GM19463 (cell line): ENCODE data around the gene PTPRN2.
"Not testable (repeated sequence)": the region's sequence is repeated elsewhere in the genome, so short reads cannot be mapped to it uniquely, and the experiment has no call there.

Experiments
- ATAC-seq: cut with Tn5 transposase; IDR thresholded peaks from one replicate; pipeline ENCODE4 v1.9.1; 2021; ENCODE audit warnings: mild to moderate bottlenecking, moderate library complexity; ENCODE audit not compliant: unreplicated experiment

Gene PTPRN2

GRCh38 chr7:158050441-158050977 is 537.1 kb downstream of the PTPRN2 start:
- ATAC-seq: no peak

GRCh38 chr7:158049271-158049670 is 538.4 kb downstream of the PTPRN2 start:
- no peak for ATAC-seq

GRCh38 chr7:158048569-158048968 is 539.1 kb downstream of the PTPRN2 start:
- no peak for ATAC-seq

DNA sequence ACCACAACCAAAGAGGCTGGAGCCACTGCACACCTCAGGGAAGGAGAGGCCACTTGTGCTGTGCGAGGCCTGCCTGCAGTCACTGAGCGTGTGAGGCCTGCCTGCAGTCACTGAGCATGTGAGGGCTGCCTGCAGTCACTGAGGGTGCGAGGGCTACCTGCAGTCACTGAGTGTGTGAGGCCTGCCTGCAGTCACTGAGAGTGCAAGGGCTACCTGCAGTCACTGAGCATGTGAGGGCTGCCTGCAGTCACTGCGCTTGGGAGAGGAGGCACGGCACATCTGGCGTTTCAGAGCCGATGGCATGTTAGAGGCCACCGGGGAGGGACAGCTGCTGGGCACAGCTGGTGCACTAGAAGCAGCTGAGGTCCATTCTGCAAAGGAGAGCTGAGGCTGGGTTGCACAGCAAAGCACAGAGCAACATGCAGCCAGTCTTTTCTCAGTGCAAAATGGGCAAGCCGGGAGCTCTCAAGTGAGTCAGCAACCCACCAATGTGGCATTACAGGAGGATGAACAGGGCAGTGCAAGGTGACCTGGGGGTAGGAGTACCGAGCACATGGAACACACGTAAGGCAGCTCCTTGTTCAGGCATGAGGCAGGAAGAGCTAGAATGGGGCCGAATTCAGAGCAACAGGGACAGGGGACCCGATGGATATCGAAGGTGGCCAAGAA is 540.1 kb downstream of the PTPRN2 start:
- ATAC-seq: no peak

GRCh38 chr7:158046246-158046645 is 541.4 kb downstream of the PTPRN2 start:
- ATAC-seq: not testable (repeated sequence)

GRCh38 chr7:158044482-158044823 is 543.2 kb downstream of the PTPRN2 start:
- no peak for ATAC-seq

DNA sequence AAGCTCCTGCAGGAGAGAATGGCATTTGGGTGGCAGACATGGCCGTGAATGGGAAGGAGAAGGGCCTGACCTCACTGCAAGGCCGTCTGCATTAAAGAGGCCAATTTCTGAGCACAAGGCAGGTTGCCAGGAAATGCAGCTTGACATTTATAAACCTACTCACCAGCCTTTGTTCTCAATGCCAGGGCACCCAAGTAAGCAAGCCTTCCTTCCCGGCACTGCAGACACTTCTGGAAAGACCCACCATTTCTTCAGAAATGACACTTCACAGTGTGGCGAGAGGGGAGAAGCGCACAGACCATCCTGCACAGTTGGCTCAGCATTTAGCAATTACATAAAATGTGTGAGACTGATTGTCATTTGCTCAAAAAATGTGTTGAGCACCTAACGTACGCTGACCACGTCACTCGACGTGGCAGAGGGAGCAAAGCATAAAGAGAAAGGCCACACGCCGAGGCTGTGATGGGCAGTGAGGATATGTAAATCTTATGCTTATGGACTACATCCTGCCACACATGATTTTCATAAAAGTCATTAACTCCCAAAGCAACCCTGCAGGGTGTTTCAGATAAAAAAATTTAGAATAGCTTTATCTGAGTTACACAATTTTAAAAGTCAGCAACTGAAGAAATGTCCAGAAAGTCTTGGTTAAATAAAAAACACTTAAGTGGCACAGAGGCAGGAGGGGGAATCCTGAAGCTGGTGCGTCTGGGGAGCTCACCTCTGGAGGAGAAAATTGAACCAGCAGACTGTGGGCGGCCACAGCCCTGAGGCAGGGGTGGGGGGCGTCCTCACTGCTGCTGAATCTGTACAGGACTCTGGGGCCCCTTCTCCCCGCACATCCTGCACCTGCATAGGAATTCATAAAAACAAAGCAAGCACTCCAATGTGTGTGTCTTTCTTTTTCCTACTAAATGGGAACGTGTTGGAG is 543.8 kb downstream of the PTPRN2 start:
- no peak for ATAC-seq

DNA sequence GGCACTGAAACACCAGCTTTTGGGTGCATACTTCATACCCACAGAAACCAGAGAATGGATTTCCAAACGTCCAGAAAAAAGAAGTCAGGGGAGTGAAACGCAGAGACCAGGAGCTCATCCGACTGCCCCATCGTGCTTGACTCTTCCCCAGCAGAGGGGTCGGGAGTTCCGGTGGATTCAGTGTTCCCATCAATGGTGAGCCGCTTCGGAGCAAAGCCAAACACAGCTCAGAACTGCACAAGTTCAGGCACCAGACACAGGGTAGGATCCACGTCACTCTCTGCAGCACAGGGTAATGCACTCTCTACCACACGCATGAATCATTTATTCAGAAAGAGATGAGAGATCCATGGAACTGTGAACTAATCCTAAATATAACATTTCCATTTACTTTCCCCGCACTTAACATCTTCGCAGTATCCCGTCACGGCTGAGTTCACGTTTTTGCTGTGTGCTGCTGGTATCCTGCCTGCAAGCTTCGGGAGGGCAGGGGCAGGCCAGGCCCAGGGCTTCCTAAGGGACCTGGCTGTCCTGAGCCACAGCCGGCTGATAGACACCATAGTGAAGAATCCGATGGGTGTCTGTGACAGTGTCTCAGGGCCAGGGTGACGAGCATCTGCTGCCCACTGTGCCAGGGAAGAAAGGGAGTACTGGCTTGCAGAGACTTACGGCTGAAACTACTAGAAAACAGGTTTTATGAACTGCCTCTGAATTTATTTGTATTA is 545.3 kb downstream of the PTPRN2 start:
- no peak for ATAC-seq

GRCh38 chr7:158040199-158040598 is 547.4 kb downstream of the PTPRN2 start:
- ATAC-seq: no peak

GRCh38 chr7:158039270-158039669 is 548.4 kb downstream of the PTPRN2 start:
- no peak for ATAC-seq

DNA sequence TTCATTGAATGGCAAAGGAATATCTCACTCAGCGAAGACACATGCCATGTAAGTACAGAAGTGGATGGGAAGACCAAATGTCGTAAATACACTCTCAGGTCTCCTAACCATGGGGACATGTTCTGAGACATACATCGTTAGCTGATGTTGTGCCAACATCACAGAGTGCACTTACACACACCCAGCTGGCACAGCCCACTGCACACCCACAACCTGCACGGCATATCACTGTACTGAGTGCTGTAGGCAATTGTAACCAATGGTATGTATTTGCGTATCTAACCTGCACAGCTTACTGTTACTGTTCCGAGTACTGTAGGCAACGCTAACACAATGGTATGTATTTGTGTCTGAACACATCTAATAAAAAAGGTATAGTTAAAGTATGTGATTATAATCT is 550.4 kb downstream of the PTPRN2 start:
- ATAC-seq: no peak

DNA sequence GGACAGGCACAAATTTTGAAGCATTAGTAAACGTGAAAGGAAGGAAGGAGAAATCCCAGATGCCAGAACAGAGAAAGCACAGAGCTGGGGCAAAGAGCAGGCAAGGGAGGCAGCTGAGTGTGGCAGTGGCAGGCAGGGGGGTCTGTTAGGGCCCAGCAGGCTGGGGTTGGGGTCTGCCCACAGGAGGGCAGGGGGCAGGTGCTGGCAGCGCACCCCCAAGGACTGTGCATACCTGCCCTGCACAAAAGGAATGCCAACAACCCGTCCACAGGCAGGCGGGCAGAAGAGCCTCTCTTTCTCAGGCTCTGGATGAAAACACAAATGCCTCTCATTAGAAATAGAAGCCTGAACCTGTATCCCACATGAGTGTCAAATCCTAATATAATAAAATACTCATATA is 552.3 kb downstream of the PTPRN2 start:
- no peak for ATAC-seq

DNA sequence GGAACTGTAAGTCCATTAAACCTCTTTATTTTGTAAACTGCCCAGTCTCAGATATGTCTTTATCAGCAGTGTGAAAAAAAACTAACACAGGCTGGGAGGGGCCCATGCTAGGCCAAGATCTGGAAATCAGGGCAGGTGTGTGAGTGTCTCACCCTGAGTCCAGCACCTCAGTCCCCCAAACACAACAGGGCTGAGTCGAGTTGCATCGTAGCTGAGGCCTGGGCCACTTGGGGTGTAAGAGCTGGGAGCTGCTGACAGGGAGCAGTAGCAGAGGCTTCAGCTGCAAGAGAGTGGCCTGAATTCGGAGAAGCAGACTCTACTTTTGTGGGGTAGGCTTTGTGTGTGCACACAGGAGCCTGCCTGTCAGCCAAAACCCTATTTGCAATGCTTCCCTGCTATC is 553.1 kb downstream of the PTPRN2 start:
- ATAC-seq: no peak

- ATAC-seq: not testable (repeated sequence)
Measured at GRCh38 chr7:158033925-158034324, 553.7 kb downstream of the PTPRN2 start.

- ATAC-seq: no peak
Measured at GRCh38 chr7:158033196-158033595, 554.4 kb downstream of the PTPRN2 start.

DNA sequence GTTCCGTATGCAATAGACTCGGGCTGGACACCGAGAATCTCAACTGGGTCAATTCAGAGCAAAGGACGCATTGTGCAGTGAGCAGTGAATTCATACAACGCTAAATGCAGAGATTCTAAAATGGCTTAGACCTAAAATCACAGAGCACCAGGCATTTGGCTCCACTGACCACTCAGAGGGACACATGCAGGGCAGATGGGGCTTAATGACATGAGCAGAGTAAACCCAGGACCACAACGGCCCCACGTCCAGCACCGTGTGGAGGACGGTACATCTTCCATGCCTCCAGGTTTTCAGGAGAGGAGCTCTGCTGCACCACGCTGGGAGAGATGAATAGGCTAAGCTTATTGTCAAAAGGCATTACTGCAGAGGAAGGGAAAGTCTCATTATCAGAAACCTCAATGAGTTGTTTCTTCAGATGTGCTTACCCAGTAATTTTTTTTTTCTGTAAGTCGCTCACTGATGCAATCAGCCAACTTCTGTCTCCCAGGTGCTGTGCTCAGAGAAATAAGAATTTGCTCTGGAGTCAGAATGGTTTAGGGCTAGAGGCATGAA is 555.0 kb downstream of the PTPRN2 start:
- ATAC-seq: no peak

DNA sequence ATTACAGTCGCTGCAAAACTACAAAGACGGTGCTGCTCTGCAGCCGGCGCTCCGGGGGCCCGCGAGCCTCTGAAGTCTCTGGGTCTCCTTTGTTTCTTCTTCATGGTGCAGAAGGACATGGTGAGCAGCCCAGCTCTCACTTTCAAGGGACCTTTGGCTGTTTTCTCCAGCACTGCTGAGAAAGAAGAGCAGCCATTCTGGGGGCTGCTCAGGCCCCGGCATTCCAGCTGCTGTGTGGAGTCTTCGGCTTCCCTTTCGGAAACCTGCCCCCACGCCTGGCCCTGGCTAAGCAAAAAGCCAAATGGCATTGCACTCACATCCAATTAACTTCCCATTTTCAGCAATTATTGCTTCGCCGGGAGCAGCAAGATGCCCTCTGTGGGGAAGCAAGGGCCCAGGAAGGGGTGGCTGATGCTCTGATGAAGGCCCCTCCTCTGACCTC is 555.7 kb downstream of the PTPRN2 start:
- ATAC-seq: no peak

- no peak for ATAC-seq
Measured at GRCh38 chr7:158030566-158030965, 557.1 kb downstream of the PTPRN2 start.

DNA sequence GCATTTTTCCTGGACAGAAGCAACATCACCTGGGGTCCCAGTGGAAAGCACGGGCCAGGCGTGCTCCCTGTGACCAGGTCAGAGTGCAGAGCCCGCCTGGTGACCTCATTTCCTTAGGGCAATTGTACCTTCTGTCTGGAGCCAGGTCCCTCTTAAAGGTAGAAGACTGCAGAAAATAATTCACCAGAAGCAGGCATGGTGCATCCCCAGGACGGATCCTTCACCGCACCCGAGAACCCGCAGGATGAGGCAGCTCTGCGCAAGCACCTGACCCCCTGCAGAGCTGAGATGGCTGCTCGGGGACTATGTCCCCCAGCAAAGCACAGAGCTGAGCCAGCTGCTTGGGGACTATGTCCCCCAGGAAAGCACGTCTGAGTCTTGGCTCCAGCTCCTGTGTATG is 557.6 kb downstream of the PTPRN2 start:
- no peak for ATAC-seq

DNA sequence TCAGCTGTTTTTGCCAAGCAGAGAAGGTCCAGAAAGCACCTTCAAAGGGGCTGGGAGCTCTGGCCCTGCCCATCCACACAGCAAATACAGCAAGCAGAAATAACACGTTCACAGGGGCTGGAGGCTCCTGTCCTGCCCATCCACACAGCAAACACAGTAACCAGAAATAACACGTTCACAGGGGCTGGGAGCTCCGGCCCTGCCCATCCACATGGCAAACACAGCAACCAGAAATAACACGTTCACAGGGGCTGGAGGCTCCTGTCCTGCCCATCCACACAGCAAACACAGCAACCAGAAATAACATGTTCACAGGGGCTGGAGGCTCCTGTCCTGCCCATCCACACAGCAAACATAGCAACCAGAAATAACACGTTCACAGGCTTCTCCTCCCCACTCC is 558.1 kb downstream of the PTPRN2 start:
- ATAC-seq: no peak

DNA sequence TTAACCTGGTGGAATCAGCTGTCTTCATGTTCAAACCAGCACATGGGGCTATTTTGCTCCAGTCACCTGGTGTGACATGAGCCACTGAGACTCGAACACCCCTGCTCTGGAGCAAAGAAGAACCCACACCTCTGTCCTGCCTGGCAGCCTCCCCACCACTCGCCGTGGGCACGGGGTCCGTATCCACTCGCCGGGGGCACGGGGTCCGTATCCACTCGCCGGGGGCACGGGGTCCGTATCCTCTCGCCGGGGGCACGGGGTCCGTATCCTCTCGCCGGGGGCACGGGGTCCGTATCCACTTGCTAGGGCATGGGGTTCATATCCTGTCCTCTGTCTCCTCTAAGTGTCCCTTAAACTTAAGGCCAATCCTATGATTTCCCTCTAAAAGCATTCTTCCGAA is 558.7 kb downstream of the PTPRN2 start:
- no peak for ATAC-seq
